Mesendoderm (in vitro differentiated cells): ENCODE results near the gene SLC2A13.
"Not testable (repeated sequence)": the region's sequence is repeated elsewhere in the genome, so short reads cannot be mapped to it uniquely, and the experiment has no call there.

ENCODE experiments used
- DNase-seq: peaks from one replicate; pipeline ENCODE4 v3.0.0; 2013
- H2AK5ac ChIP-seq: 2 replicates; pipeline ENCODE4 v1.6.1; 2013; ENCODE audit warnings: low read length, inconsistent platforms
- H2BK120ac ChIP-seq: 2 replicates; pipeline ENCODE4 v1.6.1; 2013; ENCODE audit warnings: low read depth, mild to moderate bottlenecking, low read length, moderate library complexity, mixed read lengths
- H2BK15ac ChIP-seq: replicated peaks from 2 replicates; pipeline ENCODE4 v1.6.1; 2013; ENCODE audit warnings: low read depth, mild to moderate bottlenecking, moderate library complexity
- H2BK5ac ChIP-seq: 2 replicates; pipeline ENCODE4 v1.6.1; 2013; ENCODE audit warnings: low read length, inconsistent platforms
- H3K18ac ChIP-seq: 2 replicates; pipeline ENCODE4 v1.6.1; 2013; ENCODE audit warnings: mild to moderate bottlenecking, low read length, mixed read lengths
- H3K23ac ChIP-seq: one replicate; pipeline ENCODE4 v1.6.1; 2013; ENCODE audit warnings: low read length
- H3K27ac ChIP-seq: 2 replicates; pipeline ENCODE4 v1.5.1; 2013; ENCODE audit warnings: low read depth, mild to moderate bottlenecking, inconsistent platforms, low read length, moderate library complexity
- H3K27me3 ChIP-seq: 2 replicates; pipeline ENCODE4 v1.6.1; 2013; ENCODE audit warnings: low read length, control low read depth, mild to moderate bottlenecking, inconsistent platforms; ENCODE audit not compliant: insufficient read depth, poor library complexity
- H3K36me3 ChIP-seq: 2 replicates; pipeline ENCODE4 v1.6.1; 2013; ENCODE audit warnings: low read length, inconsistent platforms; ENCODE audit not compliant: control insufficient read depth, insufficient read depth
- H3K4ac ChIP-seq: one replicate; pipeline ENCODE4 v1.6.1; 2013; ENCODE audit warnings: low read depth, mild to moderate bottlenecking, low read length, moderate library complexity
- H3K4me1 ChIP-seq: 2 replicates; pipeline ENCODE4 v1.6.1; 2013; ENCODE audit warnings: low read depth, low read length, inconsistent platforms; ENCODE audit not compliant: control insufficient read depth
- H3K4me2 ChIP-seq: 2 replicates; pipeline ENCODE4 v1.6.1; 2013; ENCODE audit warnings: low read length
- H3K4me3 ChIP-seq: 2 replicates; pipeline ENCODE4 v1.5.1; 2013; ENCODE audit warnings: mild to moderate bottlenecking, low read length
- H3K56ac ChIP-seq: one replicate; pipeline ENCODE4 v1.6.1; 2013; ENCODE audit warnings: low read length
- H3K79me1 ChIP-seq: 2 replicates; pipeline ENCODE4 v1.6.1; 2013; ENCODE audit warnings: low read length, inconsistent platforms
- H3K79me2 ChIP-seq: 2 replicates; pipeline ENCODE4 v1.6.1; 2013; ENCODE audit warnings: mild to moderate bottlenecking, low read length; ENCODE audit not compliant: control insufficient read depth, insufficient read depth
- H3K9ac ChIP-seq: 2 replicates; pipeline ENCODE4 v1.6.1; 2013; ENCODE audit warnings: low read length, inconsistent platforms
- H4K5ac ChIP-seq: one replicate; pipeline ENCODE4 v1.6.1; 2013; ENCODE audit warnings: low read length
- H4K8ac ChIP-seq: one replicate; pipeline ENCODE4 v1.6.1; 2013; ENCODE audit warnings: low read depth, mild to moderate bottlenecking, control low read depth, low read length, moderate library complexity
- WGBS: extraction: QIAGEN DNeasy Blood & Tissue Kit; methylation state at CpG from one replicate; pipeline ENCODE4 v1.1.7; 2013; ENCODE audit warnings: low lambda C conversion rate, missing lambda C conversion rate; ENCODE audit not compliant: insufficient coverage; ENCODE audit errors: extremely low coverage; 5-methylcytosine and 5-hydroxymethylcytosine counted together

SLC2A13 gene

DNA sequence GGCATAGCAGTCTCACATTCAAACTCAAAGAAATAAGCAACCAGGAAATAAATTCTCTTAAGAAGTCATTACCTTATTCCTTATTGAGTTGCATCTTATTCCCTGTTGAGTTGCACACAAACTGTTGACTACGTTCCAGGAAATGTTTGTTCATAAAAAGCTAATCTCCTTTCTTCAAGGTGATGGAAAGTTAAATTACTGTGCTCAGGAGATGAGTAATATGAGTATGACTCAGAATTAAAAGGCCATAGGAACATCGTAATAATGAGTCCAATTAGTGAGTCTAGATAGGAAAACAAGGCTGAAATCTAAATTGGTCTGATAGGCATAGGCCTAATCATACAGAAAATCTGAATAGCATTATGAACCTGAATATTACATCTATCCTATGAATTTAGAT, 203.1 kb downstream of the SLC2A13 start:
- H3K79me2 ChIP-seq, result no peaks in the 10 kb centered on the region
- no peak overlapping the region for H3K27ac ChIP-seq
- H3K18ac ChIP-seq, result no peak overlapping the region
- no peak for DNase-seq
- no peak overlapping the region for H3K56ac ChIP-seq
- no peak overlapping the region for H3K4ac ChIP-seq
- no peak overlapping the region for H4K8ac ChIP-seq
- no peaks in the 10 kb centered on the region for H3K79me1 ChIP-seq
- H3K23ac ChIP-seq, result no peak overlapping the region
- no peak overlapping the region for H2BK120ac ChIP-seq
- H3K4me1 ChIP-seq, result no peaks in the 10 kb centered on the region
- no peak overlapping the region for H3K9ac ChIP-seq
- no peak overlapping the region for H2AK5ac ChIP-seq
- H3K27me3 ChIP-seq, result no peaks in the 10 kb centered on the region
- no peak overlapping the region for H4K5ac ChIP-seq
- H3K36me3 ChIP-seq, result no peaks in the 10 kb centered on the region
- no peak overlapping the region for H3K4me3 ChIP-seq
- no peak overlapping the region for H2BK5ac ChIP-seq
- no peak overlapping the region for H2BK15ac ChIP-seq
- no peak overlapping the region for H3K4me2 ChIP-seq
- WGBS, result no CpG with 5 or more reads among the region's 2 CpGs

- no peaks in the 10 kb centered on the region for H3K79me2 ChIP-seq
- no peak overlapping the region for H2AK5ac ChIP-seq
- no peaks in the 10 kb centered on the region for H3K36me3 ChIP-seq
- no peak for DNase-seq
- H3K79me1 ChIP-seq, result no peaks in the 10 kb centered on the region
- H3K9ac ChIP-seq, result no peak overlapping the region
- H3K4me1 ChIP-seq, result no peaks in the 10 kb centered on the region
- no peak overlapping the region for H2BK5ac ChIP-seq
- H2BK120ac ChIP-seq, result no peak overlapping the region
- no peak overlapping the region for H3K27ac ChIP-seq
- no peak overlapping the region for H3K23ac ChIP-seq
- H3K4ac ChIP-seq, result no peak overlapping the region
- no peak overlapping the region for H4K8ac ChIP-seq
- WGBS, result no CpG with 5 or more reads among the region's 1 CpG
- H3K27me3 ChIP-seq, result no peaks in the 10 kb centered on the region
- H4K5ac ChIP-seq, result no peak overlapping the region
- no peak overlapping the region for H3K4me2 ChIP-seq
- no peak overlapping the region for H3K56ac ChIP-seq
- no peak overlapping the region for H3K4me3 ChIP-seq
- no peak overlapping the region for H2BK15ac ChIP-seq
- no peak overlapping the region for H3K18ac ChIP-seq
Measured at GRCh38 chr12:39897315-39897714, 208.6 kb downstream of the SLC2A13 start.

GRCh38 chr12:39893388-39893787, 212.5 kb downstream of the SLC2A13 start:
- H3K79me1 ChIP-seq, H2BK120ac ChIP-seq, H3K27ac ChIP-seq, H3K56ac ChIP-seq, H3K36me3 ChIP-seq, H3K4me1 ChIP-seq, H2AK5ac ChIP-seq, DNase-seq, H4K8ac ChIP-seq, H3K4me3 ChIP-seq, H3K18ac ChIP-seq, H3K27me3 ChIP-seq, H3K79me2 ChIP-seq, H2BK5ac ChIP-seq, H2BK15ac ChIP-seq, H3K4me2 ChIP-seq, H3K23ac ChIP-seq, H4K5ac ChIP-seq, H3K4ac ChIP-seq, H3K9ac ChIP-seq: not testable (repeated sequence)
- no CpG with 5 or more reads among the region's 6 CpGs for WGBS

DNA sequence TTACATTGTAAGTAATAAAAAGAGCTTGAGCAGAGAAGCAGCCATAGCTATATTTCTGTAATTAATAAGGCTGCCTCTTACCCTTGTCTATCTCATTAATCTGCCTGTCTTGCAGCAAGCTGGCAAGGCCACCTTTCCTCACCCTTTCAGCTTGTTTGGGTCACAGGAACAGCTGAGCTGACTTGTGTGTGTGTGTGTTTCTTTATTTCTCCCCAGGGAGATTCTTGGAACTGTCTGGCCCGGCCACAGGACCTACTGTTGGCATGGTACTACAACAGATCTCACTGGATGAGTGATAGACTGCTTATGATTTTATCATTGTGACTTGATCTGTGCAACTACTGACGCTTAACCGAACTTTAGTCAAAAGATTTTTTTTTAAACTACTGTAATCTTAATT, 213.7 kb downstream of the SLC2A13 start:
- Histone ChIP-seq H3K56ac (no peak overlapping the region), H3K27ac (no peak overlapping the region), H3K4me2 (no peak overlapping the region), H2BK5ac (no peak overlapping the region), H4K5ac (no peak overlapping the region), H3K23ac (no peak overlapping the region), H3K79me1 (no peaks in the 10 kb centered on the region), H2BK120ac (no peak overlapping the region), H2AK5ac (no peak overlapping the region), H3K4me3 (no peak overlapping the region), H4K8ac (no peak overlapping the region), H3K18ac (no peak overlapping the region), H3K36me3 (no peaks in the 10 kb centered on the region), H2BK15ac (no peak overlapping the region), H3K4me1 (no peaks in the 10 kb centered on the region), H3K9ac (no peak overlapping the region), H3K79me2 (no peaks in the 10 kb centered on the region), H3K4ac (no peak overlapping the region), H3K27me3 (no peaks in the 10 kb centered on the region)
- no CpG with 5 or more reads among the region's 3 CpGs for WGBS
- DNase-seq, result no peak

- Histone ChIP-seq H3K4ac (no peak overlapping the region), H3K4me1 (no peaks in the 10 kb centered on the region), H3K4me2 (no peak overlapping the region), H3K56ac (no peak overlapping the region), H2BK120ac (no peak overlapping the region), H3K9ac (no peak overlapping the region), H2AK5ac (no peak overlapping the region), H4K5ac (no peak overlapping the region), H2BK5ac (no peak overlapping the region), H3K23ac (no peak overlapping the region), H3K27ac (no peak overlapping the region), H3K36me3 (no peaks in the 10 kb centered on the region), H3K27me3 (no peaks in the 10 kb centered on the region), H3K4me3 (no peak overlapping the region), H3K79me1 (no peaks in the 10 kb centered on the region), H3K18ac (no peak overlapping the region), H2BK15ac (no peak overlapping the region), H3K79me2 (no peaks in the 10 kb centered on the region), H4K8ac (no peak overlapping the region)
- DNase-seq, result no peak
- WGBS, result no CpG with 5 or more reads among the region's 1 CpG
Measured at GRCh38 chr12:39887856-39888255, 218.0 kb downstream of the SLC2A13 start.

GRCh38 chr12:39886106-39886505, 219.8 kb downstream of the SLC2A13 start:
- Histone ChIP-seq H3K4me2 (no peak overlapping the region), H2BK5ac (no peak overlapping the region), H3K9ac (no peak overlapping the region), H3K36me3 (no peaks in the 10 kb centered on the region), H3K56ac (no peak overlapping the region), H3K79me1 (no peaks in the 10 kb centered on the region), H3K27ac (no peak overlapping the region), H3K18ac (no peak overlapping the region), H2BK15ac (no peak overlapping the region), H4K8ac (no peak overlapping the region), H3K79me2 (no peaks in the 10 kb centered on the region), H2AK5ac (no peak overlapping the region), H3K23ac (no peak overlapping the region), H3K4ac (no peak overlapping the region), H3K4me3 (no peak overlapping the region), H3K4me1 (no peaks in the 10 kb centered on the region), H3K27me3 (no peaks in the 10 kb centered on the region), H4K5ac (no peak overlapping the region), H2BK120ac (no peak overlapping the region)
- DNase-seq, result no peak
- WGBS, result no CpG with 5 or more reads among the region's 3 CpGs
